Type B pancreatic cell (in vitro differentiated cells): Measurements from ENCODE around the gene SGF29. TPM values are rescaled to one million over a fixed set of nuclear protein-coding genes. Genes with fewer than 3 reads are reported as not detected.
"Not testable (repeated sequence)": the region's sequence is repeated elsewhere in the genome, so short reads cannot be mapped to it uniquely, and the experiment has no call there.

ENCODE experiments used
- DNase-seq: peaks from one replicate; pipeline ENCODE4 v3.0.0; 2021; ENCODE audit warnings: mixed read lengths; ENCODE audit not compliant: unreplicated experiment; ENCODE audit errors: extremely low spot score
- H3K27ac Mint-ChIP-seq: 2 replicates; pipeline ENCODE4 v1.8.0; 2021; ENCODE audit warnings: mild to moderate bottlenecking, mixed read lengths
- H3K27me3 Mint-ChIP-seq: 2 replicates; pipeline ENCODE4 v1.8.0; 2021; ENCODE audit warnings: mixed read lengths
- H3K36me3 Mint-ChIP-seq: 2 replicates; pipeline ENCODE4 v1.8.0; 2021; ENCODE audit warnings: mixed read lengths
- H3K4me1 Mint-ChIP-seq: one replicate; pipeline ENCODE4 v1.8.0; 2021; ENCODE audit warnings: mixed read lengths; ENCODE audit not compliant: unreplicated experiment
- H3K4me3 Mint-ChIP-seq: 2 replicates; pipeline ENCODE4 v1.8.0; 2021; ENCODE audit warnings: mild to moderate bottlenecking, mixed read lengths
- H3K9me3 Mint-ChIP-seq: 2 replicates; pipeline ENCODE4 v1.8.0; 2021; ENCODE audit warnings: mixed read lengths
- CTCF ChIP-seq: fragments of 200-600 bp; sonication (generic); conservative IDR thresholded peaks from 2 replicates; pipeline ENCODE4 v1.5.0; 2021; ENCODE audit warnings: antibody characterized with exemption, mild to moderate bottlenecking
- total RNA-seq: library from RNA; stranded (reverse); gene quantifications from 2 replicates; pipeline ENCODE4 v1.2.1, GENCODE V29; 2021; ENCODE audit warnings: low replicate concordance

The SGF29 gene
- total RNA-seq, 1 donor from 2014 or later: 29.6 TPM

GRCh38 chr16:28522792-28523191 lies 30.9 kb upstream of the SGF29 start:
- Mint-ChIP-seq H3K4me3 (no peak overlapping the region), H3K27ac (no peak overlapping the region)

GRCh38 chr16:28524681-28525171 lies 29.0 kb upstream of the SGF29 start:
- no peaks in the 10 kb centered on the region for H3K36me3 Mint-ChIP-seq
- no peak for TF ChIP-seq CTCF
- no peak overlapping the region for H3K4me3 Mint-ChIP-seq
- DNase-seq: no peak
- H3K27ac Mint-ChIP-seq: no peak overlapping the region
- no peaks in the 10 kb centered on the region for H3K4me1 Mint-ChIP-seq
- H3K27me3 Mint-ChIP-seq: no peaks in the 10 kb centered on the region
- H3K9me3 Mint-ChIP-seq: no peaks in the 10 kb centered on the region

More at GRCh38 chr16:28522792-28523191, 30.9 kb upstream of the SGF29 start:
- TF ChIP-seq CTCF: no peak
- no peaks in the 10 kb centered on the region for H3K36me3 Mint-ChIP-seq
- no peaks in the 10 kb centered on the region for H3K4me1 Mint-ChIP-seq
- H3K9me3 Mint-ChIP-seq: no peaks in the 10 kb centered on the region
- DNase-seq: no peak
- no peaks in the 10 kb centered on the region for H3K27me3 Mint-ChIP-seq

- Mint-ChIP-seq H3K4me3 (peak overlapping the region; percentile 27), H3K4me1 (no peaks in the 10 kb centered on the region), H3K9me3 (no peaks in the 10 kb centered on the region), H3K36me3 (no peaks in the 10 kb centered on the region), H3K27me3 (no peaks in the 10 kb centered on the region), H3K27ac (peak overlapping the region; percentile 82)
- DNase-seq: no peak
- TF ChIP-seq CTCF: no peak
Observed at GRCh38 chr16:28526201-28527099, 27.3 kb upstream of the SGF29 start.

GRCh38 chr16:28527100-28527785 lies 26.5 kb upstream of the SGF29 start:
- H3K27me3 Mint-ChIP-seq, DNase-seq, H3K36me3 Mint-ChIP-seq, H3K4me3 Mint-ChIP-seq, H3K4me1 Mint-ChIP-seq, H3K9me3 Mint-ChIP-seq: not testable (repeated sequence)
- H3K27ac Mint-ChIP-seq: peak overlapping the region; percentile 82

GRCh38 chr16:28527985-28528384 lies 25.7 kb upstream of the SGF29 start:
- no peak for TF ChIP-seq CTCF
- H3K27ac Mint-ChIP-seq: no peak overlapping the region

GRCh38 chr16:28528463-28528867 lies 25.3 kb upstream of the SGF29 start:
- Mint-ChIP-seq H3K4me1 (peaks cover 7% of the 10 kb centered on the region), H3K36me3 (no peaks in the 10 kb centered on the region), H3K9me3 (no peaks in the 10 kb centered on the region), H3K4me3 (no peak overlapping the region), H3K27ac (peak overlapping the region; percentile 62), H3K27me3 (no peaks in the 10 kb centered on the region)
- no peak for DNase-seq
- TF ChIP-seq CTCF: no peak

More at GRCh38 chr16:28527985-28528384, 25.7 kb upstream of the SGF29 start:
- Mint-ChIP-seq H3K36me3 (no peaks in the 10 kb centered on the region), H3K4me3 (no peak overlapping the region), H3K4me1 (peaks cover 7% of the 10 kb centered on the region), H3K27me3 (no peaks in the 10 kb centered on the region), H3K9me3 (no peaks in the 10 kb centered on the region)
- no peak for DNase-seq
